Measurements from ENCODE around the gene NDFIP1. TPM values are rescaled to one million over a fixed set of nuclear protein-coding genes. Genes with fewer than 3 reads are reported as not detected.

The NDFIP1 gene
- total RNA-seq, 1 experiment from 2014 or later = 37.8 TPM

GRCh38 chr5:142074006-142074405, 34.6 kb upstream of the NDFIP1 start:
- Histone ChIP-seq H3K27ac (ENCODE audit: low read depth, low read length) (no peak overlapping the region), H3K9ac (ENCODE audit: low read length) (no peak overlapping the region), H4K20me1 (ENCODE audit: insufficient read depth) (no peaks in the 10 kb centered on the region), H3K4me3 (replicated peaks in 1 of 2; ENCODE audit: low read depth in 1 of 2, low read length in 2 of 2) (no peak overlapping the region), H3K4me1 (ENCODE audit: control insufficient read depth in 1 of 2, insufficient read depth in 2 of 2, low read length in 2 of 2) (peaks cover 6 to 7% of the 10 kb centered on the region in 2 experiments), H3K27me3 (ENCODE audit: insufficient read depth, low read length) (no peaks in the 10 kb centered on the region), H2AFZ (ENCODE audit: low read depth, low read length, poor library complexity, severe bottlenecking) (no peak overlapping the region), H3K4me2 (ENCODE audit: low read length) (no peak overlapping the region), H3K9me2 (ENCODE audit: insufficient read depth) (no peaks in the 10 kb centered on the region), H3K36me3 (ENCODE audit: control insufficient read depth in 1 of 2, insufficient read depth in 2 of 2, low read length in 2 of 2) (no peaks in the 10 kb centered on the region), H3K79me2 (ENCODE audit: insufficient read depth, low read length) (no peaks in the 10 kb centered on the region), H3K9me3 (ENCODE audit: control insufficient read depth in 1 of 2, insufficient read depth in 1 of 2, low read depth in 1 of 2, low read length in 2 of 2) (no peaks in the 10 kb centered on the region)
- intact Hi-C loops (cut with micrococcal nuclease) = no loop called here
- no peak for TF ChIP-seq CTCF (IDR thresholded peaks at IDR 0.05 in 2 of 3, conservative IDR thresholded peaks at IDR 0.05 in 1 of 3; ENCODE audit: borderline replicate concordance in 1 of 3, insufficient read depth in 1 of 3, low read depth in 2 of 3, low read length in 2 of 3)
- no peak for TF ChIP-seq ELF1 (IDR thresholded peaks at IDR 0.05; ENCODE audit: borderline replicate concordance, low read depth)
- no peak for TF ChIP-seq ZBTB33 (IDR thresholded peaks at IDR 0.05; ENCODE audit: extremely low read depth, insufficient replicate concordance, low read length)
- TF ChIP-seq EZH2phosphoT487 (IDR thresholded peaks at IDR 0.05; ENCODE audit: borderline replicate concordance) = no peak
- no peak for TF ChIP-seq ZFX (IDR thresholded peaks at IDR 0.05)
- no peak for TF ChIP-seq SIN3A (IDR thresholded peaks at IDR 0.05; ENCODE audit: low read depth)
- TF ChIP-seq SP1 (IDR thresholded peaks at IDR 0.05; ENCODE audit: low read depth) = no peak
- TF ChIP-seq REST (IDR thresholded peaks at IDR 0.05; ENCODE audit: low read depth) = no peak
- no peak for TF ChIP-seq CEBPB (IDR thresholded peaks at IDR 0.05; ENCODE audit: low read depth)
- TF ChIP-seq POLR2A (IDR thresholded peaks at IDR 0.05; ENCODE audit: borderline replicate concordance, extremely low read depth, insufficient read depth, insufficient read length) = no peak
- no peak for TF ChIP-seq FOSL1 (IDR thresholded peaks at IDR 0.05; ENCODE audit: low read depth)
- no peak for TF ChIP-seq JUND (IDR thresholded peaks at IDR 0.05)
- no peak for TF ChIP-seq YY1 (IDR thresholded peaks at IDR 0.05; ENCODE audit: extremely low read depth, insufficient replicate concordance, low read depth, low read length)
- TF ChIP-seq EGR1 (IDR thresholded peaks at IDR 0.05; ENCODE audit: low read depth) = no peak
- TF ChIP-seq RAD21 (IDR thresholded peaks at IDR 0.05; ENCODE audit: low read depth) = no peak
- no peak for TF ChIP-seq TCF7L2 (IDR thresholded peaks at IDR 0.05; ENCODE audit: borderline replicate concordance, extremely low read depth, insufficient read depth, insufficient read length)
- no peak for TF ChIP-seq CBX3 (IDR thresholded peaks at IDR 0.05; ENCODE audit: low read depth)
- no peak for TF ChIP-seq ATF3 (IDR thresholded peaks at IDR 0.05)
- no peak for TF ChIP-seq POLR2AphosphoS5 (IDR thresholded peaks at IDR 0.05; ENCODE audit: low read depth, low read length)
- TF ChIP-seq MAX (IDR thresholded peaks at IDR 0.05) = no peak
- ChIA-PET RAD21 (ENCODE audit: low non-redundant PET in 1 of 2, low total read pairs in 2 of 2, uncharacterized antibody in 2 of 2, unreplicated experiment in 2 of 2) (no interaction called here), CTCF (no interaction called here), POLR2A (interaction anchor here (0.7 kb wide), 1 partner anchor 21 kb away, joined by 5 read pairs; no protein-coding TSS in a partner anchor)
- ATAC-seq (no peak), DNase-seq (ENCODE audit: low read depth, low spot score) (no peak)
- no TSS peak for BruUV-seq (replicated peaks)

All from HCT116 (cell line).